Measurements from ENCODE around the gene SIPA1L3.

The SIPA1L3 gene

GRCh38 chr19:38250428-38250820 lies 343.4 kb downstream of the SIPA1L3 start:
- TF ChIP-seq CTCF (IDR thresholded peaks at IDR 0.05; ENCODE audit: low read depth, low read length) = no peak
- Histone ChIP-seq H3K9me3 (ENCODE audit: severe bottlenecking) (no peaks in the 10 kb centered on the region), H3K36me3 (peaks cover 62% of the 10 kb centered on the region), H3K4me3 (ENCODE audit: low read depth, low read length) (no peak overlapping the region), H3K27ac (peak overlapping the region; percentile 98), H3K27me3 (ENCODE audit: insufficient read depth, low read depth, severe bottlenecking) (no peaks in the 10 kb centered on the region)
- no peak for DNase-seq

- peak; percentile 88 for DNase-seq
- H3K9me3 ChIP-seq (ENCODE audit: severe bottlenecking) = no peaks in the 10 kb centered on the region
- H3K27ac ChIP-seq = peak overlapping the region; percentile 98
- TF ChIP-seq CTCF (IDR thresholded peaks at IDR 0.05; ENCODE audit: low read depth, low read length) = no peak
- H3K27me3 ChIP-seq (ENCODE audit: insufficient read depth, low read depth, severe bottlenecking) = no peaks in the 10 kb centered on the region
- peak overlapping the region; percentile 50 for H3K4me3 ChIP-seq (ENCODE audit: low read depth, low read length)
- peaks cover 62% of the 10 kb centered on the region for H3K36me3 ChIP-seq
Observed at GRCh38 chr19:38250821-38251563, 344.0 kb downstream of the SIPA1L3 start.

GRCh38 chr19:38251564-38252051 lies 344.6 kb downstream of the SIPA1L3 start:
- no peak for DNase-seq
- Histone ChIP-seq H3K27me3 (ENCODE audit: insufficient read depth, low read depth, severe bottlenecking) (no peaks in the 10 kb centered on the region), H3K36me3 (peaks cover 60% of the 10 kb centered on the region), H3K9me3 (ENCODE audit: severe bottlenecking) (no peaks in the 10 kb centered on the region), H3K4me3 (ENCODE audit: low read depth, low read length) (peak overlapping the region; percentile 50), H3K27ac (peak overlapping the region; percentile 98)
- no peak for TF ChIP-seq CTCF (IDR thresholded peaks at IDR 0.05; ENCODE audit: low read depth, low read length)

GRCh38 chr19:38252385-38252784 lies 345.4 kb downstream of the SIPA1L3 start:
- no peak for DNase-seq
- peak overlapping the region; percentile 98 for H3K27ac ChIP-seq
- peak overlapping the region; percentile 50 for H3K4me3 ChIP-seq (ENCODE audit: low read depth, low read length)
- no peaks in the 10 kb centered on the region for H3K9me3 ChIP-seq (ENCODE audit: severe bottlenecking)
- no peaks in the 10 kb centered on the region for H3K27me3 ChIP-seq (ENCODE audit: insufficient read depth, low read depth, severe bottlenecking)
- TF ChIP-seq CTCF (IDR thresholded peaks at IDR 0.05; ENCODE audit: low read depth, low read length) = no peak
- peaks cover 56% of the 10 kb centered on the region for H3K36me3 ChIP-seq

- peak overlapping the region; percentile 98 for H3K27ac ChIP-seq
- peak; percentile 97 for DNase-seq
- H3K4me3 ChIP-seq (ENCODE audit: low read depth, low read length) = peak overlapping the region; percentile 50
- peaks cover 50% of the 10 kb centered on the region for H3K36me3 ChIP-seq
- no peaks in the 10 kb centered on the region for H3K9me3 ChIP-seq (ENCODE audit: severe bottlenecking)
- no peak for TF ChIP-seq CTCF (IDR thresholded peaks at IDR 0.05; ENCODE audit: low read depth, low read length)
- H3K27me3 ChIP-seq (ENCODE audit: insufficient read depth, low read depth, severe bottlenecking) = no peaks in the 10 kb centered on the region
Observed at GRCh38 chr19:38252941-38253691, 346.1 kb downstream of the SIPA1L3 start.
